ENCODE results near the gene BAHCC1. TPM values are rescaled to one million over a fixed set of nuclear protein-coding genes. Genes with fewer than 3 reads are reported as not detected.
A peak's percentile ranks its signal among the peaks of the same experiment; 100 is the strongest.

BAHCC1 gene
- total and polyA plus RNA-seq, 9 of the 15 experiments (the other 6 are each of a cell fraction or from before 2014, with no cell fraction given), result 0.14 to 26.9 (median 5.0) TPM

- TF ChIP-seq MEIS2 (IDR thresholded peaks at IDR 0.05; ENCODE audit: partially characterized antibody) (peak; percentile 99), TAF1 (IDR thresholded peaks at IDR 0.05; ENCODE audit: control insufficient read depth, extremely low read depth, insufficient read depth, low read length, severe bottlenecking) (peak; percentile 80), ZNF584 (CRISPR knock-in tag; IDR thresholded peaks at IDR 0.05; ENCODE audit: low read depth) (peak; percentile 74), TFE3 (CRISPR knock-in tag; IDR thresholded peaks at IDR 0.05) (no peak), ZNF586 (CRISPR knock-in tag; conservative IDR thresholded peaks at IDR 0.05) (no peak), HMG20A (CRISPR knock-in tag; conservative IDR thresholded peaks at IDR 0.05) (no peak), EHMT2 (IDR thresholded peaks at IDR 0.05) (peak; percentile 64; the same call in 1 of the 2 replicates), ZNF512 (tag; IDR thresholded peaks at IDR 0.05) (no peak), ZNF134 (CRISPR knock-in tag; conservative IDR thresholded peaks at IDR 0.05) (no peak), MAFG (tag; conservative IDR thresholded peaks at IDR 0.05) (no peak), ZNF79 (CRISPR knock-in tag; IDR thresholded peaks at IDR 0.05; ENCODE audit: low read depth) (no peak), SP2 (IDR thresholded peaks at IDR 0.05; ENCODE audit: extremely low read depth, low read depth, low read length, poor library complexity, severe bottlenecking) (no peak), HNRNPK (IDR thresholded peaks at IDR 0.05; ENCODE audit: low read depth, low read length, poor library complexity, severe bottlenecking) (no peak), E2F5 (CRISPR knock-in tag; IDR thresholded peaks at IDR 0.05) (0 out of 2 replicates have a peak, but pooled peaks have one; percentile 24), TRIM28 (IDR thresholded peaks at IDR 0.05) (peak; percentile 50; the same call in 1 of the 2 replicates), RBM39 (optimal IDR thresholded peaks at IDR 0.05; ENCODE audit: low read depth, low read length) (no peak), CREM (IDR thresholded peaks at IDR 0.05; ENCODE audit: low read depth) (peak; percentile 77), ZNF217 (CRISPR knock-in tag; IDR thresholded peaks at IDR 0.05) (no peak), FOXJ3 (CRISPR knock-in tag; IDR thresholded peaks at IDR 0.05) (no peak), MAFK (IDR thresholded peaks at IDR 0.05; ENCODE audit: low read length) (no peak), RBM17 (IDR thresholded peaks at IDR 0.05; ENCODE audit: borderline replicate concordance, low read depth, low read length) (no peak), ZBTB7A (IDR thresholded peaks at IDR 0.05; ENCODE audit: borderline replicate concordance, control insufficient read depth, low read depth, low read length) (peak; percentile 14; the same call in 1 of the 2 replicates), LCOR (CRISPR knock-in tag; IDR thresholded peaks at IDR 0.05) (0 out of 2 replicates have a peak, but pooled peaks have one; percentile 69)
Observed at GRCh38 chr17:81349397-81350319, 45.6 kb upstream of the BAHCC1 start (continued).
